GM18499 (cell line): ENCODE data around the gene EFHD1.
"Not testable (repeated sequence)": the region's sequence is repeated elsewhere in the genome, so short reads cannot be mapped to it uniquely, and the experiment has no call there.

Experiments used
- ATAC-seq: cut with Tn5 transposase; IDR thresholded peaks from one replicate; pipeline ENCODE4 v1.9.1; 2021; ENCODE audit warnings: moderate number of reproducible peaks; ENCODE audit not compliant: insufficient read depth, unreplicated experiment

Gene EFHD1

GRCh38 chr2:232645061-232645460 lies 11.7 kb downstream of the EFHD1 start:
- no peak for ATAC-seq

GRCh38 chr2:232646726-232647125 lies 13.3 kb downstream of the EFHD1 start:
- no peak for ATAC-seq

GRCh38 chr2:232647261-232647660 lies 13.9 kb downstream of the EFHD1 start:
- no peak for ATAC-seq

GRCh38 chr2:232649033-232649432 lies 15.6 kb downstream of the EFHD1 start:
- ATAC-seq = no peak

- ATAC-seq = no peak
Measured at GRCh38 chr2:232652505-232652851, 19.1 kb downstream of the EFHD1 start.

GRCh38 chr2:232653441-232653840 lies 20.0 kb downstream of the EFHD1 start:
- ATAC-seq = no peak

GRCh38 chr2:232655392-232655791 lies 22.0 kb downstream of the EFHD1 start:
- ATAC-seq = no peak

- no peak for ATAC-seq
Measured at GRCh38 chr2:232658217-232658785, 24.9 kb downstream of the EFHD1 start.

- no peak for ATAC-seq
Measured at GRCh38 chr2:232659359-232659758, 26.0 kb downstream of the EFHD1 start.

GRCh38 chr2:232662486-232663260 lies 29.3 kb downstream of the EFHD1 start:
- ATAC-seq = no peak

GRCh38 chr2:232666051-232666805 lies 32.8 kb downstream of the EFHD1 start:
- no peak for ATAC-seq

- no peak for ATAC-seq
Measured at GRCh38 chr2:232667989-232668583, 34.7 kb downstream of the EFHD1 start.

GRCh38 chr2:232668805-232669444 lies 35.5 kb downstream of the EFHD1 start:
- ATAC-seq = no peak

GRCh38 chr2:232672588-232672987 lies 39.2 kb downstream of the EFHD1 start:
- ATAC-seq = no peak

GRCh38 chr2:232674491-232674890 lies 41.1 kb downstream of the EFHD1 start:
- no peak for ATAC-seq

- ATAC-seq = no peak
Measured at GRCh38 chr2:232675381-232675780, 42.0 kb downstream of the EFHD1 start.

- no peak for ATAC-seq
Measured at GRCh38 chr2:232680006-232680405, 46.6 kb downstream of the EFHD1 start.

- ATAC-seq = no peak
Measured at GRCh38 chr2:232681527-232681926, 48.1 kb downstream of the EFHD1 start.

- no peak for ATAC-seq
Measured at GRCh38 chr2:232683368-232683767, 50.0 kb downstream of the EFHD1 start.

GRCh38 chr2:232685391-232685790 lies 52.0 kb downstream of the EFHD1 start:
- ATAC-seq = not testable (repeated sequence)
